HG03045 (cell line): ENCODE measurements around the gene SRGN.
A peak's percentile ranks its signal among the peaks of the same experiment; 100 is the strongest.
"Not testable (repeated sequence)": the region's sequence is repeated elsewhere in the genome, so short reads cannot be mapped to it uniquely, and the experiment has no call there.

Source experiments
- ATAC-seq: cut with Tn5 transposase; IDR thresholded peaks from one replicate; pipeline ENCODE4 v1.9.1; 2021; ENCODE audit warnings: mild to moderate bottlenecking, moderate library complexity; ENCODE audit not compliant: unreplicated experiment

The SRGN gene

GRCh38 chr10:69087590-69088470, at the start of gene SRGN:
Gene SRGN (plus strand): TSS chr10:69088103. CDS start chr10:69088158, 55 bp downstream.
- peak; percentile 66 for ATAC-seq

GRCh38 chr10:69040904-69041303, 47.0 kb upstream of the SRGN start:
- ATAC-seq: not testable (repeated sequence)

- ATAC-seq: no peak
These were observed 45.5 kb upstream of the SRGN start for GRCh38 chr10:69042417-69042816.

- ATAC-seq: no peak
These were observed 45.1 kb upstream of the SRGN start for GRCh38 chr10:69042838-69043237.

- ATAC-seq: peak; percentile 43
These were observed 43.9 kb upstream of the SRGN start for GRCh38 chr10:69043931-69044531.

- ATAC-seq: no peak
These were observed 43.4 kb upstream of the SRGN start for GRCh38 chr10:69044546-69044945.

- peak; percentile 56 for ATAC-seq
These were observed 42.2 kb upstream of the SRGN start for GRCh38 chr10:69045441-69046300.

- ATAC-seq: no peak
These were observed 40.6 kb upstream of the SRGN start for GRCh38 chr10:69047111-69047832.

GRCh38 chr10:69048103-69048502, 39.8 kb upstream of the SRGN start:
- ATAC-seq: no peak

GRCh38 chr10:69049566-69049961, 38.3 kb upstream of the SRGN start:
- ATAC-seq: no peak

GRCh38 chr10:69051303-69051702, 36.6 kb upstream of the SRGN start:
- ATAC-seq: no peak

GRCh38 chr10:69051710-69052487, 36.0 kb upstream of the SRGN start:
- no peak for ATAC-seq

- no peak for ATAC-seq
These were observed 35.2 kb upstream of the SRGN start for GRCh38 chr10:69052736-69053135.

GRCh38 chr10:69055241-69055640, 32.7 kb upstream of the SRGN start:
- ATAC-seq: no peak

- ATAC-seq: no peak
These were observed 31.8 kb upstream of the SRGN start for GRCh38 chr10:69056129-69056528.

- no peak for ATAC-seq
These were observed 31.2 kb upstream of the SRGN start for GRCh38 chr10:69056536-69057260.

- no peak for ATAC-seq
These were observed 30.5 kb upstream of the SRGN start for GRCh38 chr10:69057261-69057950.

GRCh38 chr10:69057951-69058297, 30.0 kb upstream of the SRGN start:
- ATAC-seq: no peak
